ENCODE measurements around the gene CCDC154. TPM values are rescaled to one million over a fixed set of nuclear protein-coding genes. Genes with fewer than 3 reads are reported as not detected.

CCDC154 gene
- total RNA-seq, 1 donor from 2014 or later, result 1.2 TPM

DNA sequence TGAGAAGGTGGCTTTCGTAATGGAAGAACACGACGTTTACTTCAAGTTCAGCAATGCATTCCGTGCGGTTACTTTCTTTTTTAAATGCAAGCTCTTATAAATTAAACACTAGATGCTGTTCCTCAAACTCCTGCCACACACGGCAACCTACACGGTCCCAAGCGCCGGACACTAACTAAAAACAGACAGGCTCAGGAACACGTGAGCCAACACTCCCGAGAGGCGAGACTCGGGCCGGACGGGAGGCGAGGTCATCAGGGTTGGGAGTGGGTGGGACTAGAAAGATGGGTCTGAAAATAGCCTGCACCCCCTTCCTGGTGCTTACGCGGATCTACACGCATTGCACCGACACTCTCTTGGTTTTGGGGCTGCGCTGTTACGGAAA, 24.1 kb upstream of the CCDC154 start:
- no peak overlapping the region for H3K4me3 Mint-ChIP-seq (ENCODE audit: low read depth)
- no peaks in the 10 kb centered on the region for H3K9me3 Mint-ChIP-seq
- H3K27me3 Mint-ChIP-seq (ENCODE audit: low read depth), result no peaks in the 10 kb centered on the region
- intact Hi-C loops (cut with micrococcal nuclease), result no loop called here
- H3K36me3 Mint-ChIP-seq (ENCODE audit: low read depth), result peaks cover 3% of the 10 kb centered on the region
- no peak overlapping the region for H3K27ac Mint-ChIP-seq
- no peak for DNase-seq (ENCODE audit: low spot score)
- H3K4me1 Mint-ChIP-seq (ENCODE audit: low read depth), result peaks cover 3% of the 10 kb centered on the region

- Mint-ChIP-seq H3K36me3 (ENCODE audit: low read depth) (peaks cover 3% of the 10 kb centered on the region), H3K4me3 (ENCODE audit: low read depth) (no peak overlapping the region), H3K4me1 (ENCODE audit: low read depth) (no peaks in the 10 kb centered on the region), H3K27me3 (ENCODE audit: low read depth) (no peaks in the 10 kb centered on the region), H3K9me3 (no peaks in the 10 kb centered on the region), H3K27ac (no peak overlapping the region)
- no peak for DNase-seq (ENCODE audit: low spot score)
- intact Hi-C loops (cut with micrococcal nuclease), result no loop called here
Observed at GRCh38 chr16:1466968-1467521, 22.7 kb upstream of the CCDC154 start.

GRCh38 chr16:1466054-1466453, 21.7 kb upstream of the CCDC154 start:
- H3K9me3 Mint-ChIP-seq, result no peaks in the 10 kb centered on the region
- DNase-seq (ENCODE audit: low spot score), result no peak
- no peaks in the 10 kb centered on the region for H3K27me3 Mint-ChIP-seq (ENCODE audit: low read depth)
- no peak overlapping the region for H3K4me3 Mint-ChIP-seq (ENCODE audit: low read depth)
- intact Hi-C loops (cut with micrococcal nuclease), result no loop called here
- H3K27ac Mint-ChIP-seq, result no peak overlapping the region
- H3K4me1 Mint-ChIP-seq (ENCODE audit: low read depth), result no peaks in the 10 kb centered on the region
- peaks cover 3% of the 10 kb centered on the region for H3K36me3 Mint-ChIP-seq (ENCODE audit: low read depth)

DNA sequence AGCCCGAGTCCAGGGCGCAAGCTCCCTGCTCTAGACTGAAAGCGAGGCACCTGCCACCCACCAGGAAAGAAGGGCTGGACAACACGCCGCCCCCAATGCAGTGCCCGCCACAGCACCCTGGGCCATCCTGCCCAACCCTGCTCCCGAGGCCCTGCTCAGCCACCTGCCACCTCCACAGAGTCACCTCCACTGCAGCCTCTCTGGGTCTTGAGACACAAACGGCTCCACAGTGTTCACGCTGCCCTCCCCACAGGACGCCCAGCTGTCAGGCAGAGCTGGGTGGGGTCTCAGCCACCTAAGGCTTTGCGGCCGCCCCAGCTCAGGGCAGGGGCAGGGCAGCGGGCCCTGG, 21.2 kb upstream of the CCDC154 start:
- Mint-ChIP-seq H3K36me3 (ENCODE audit: low read depth) (peaks cover 3% of the 10 kb centered on the region), H3K9me3 (no peaks in the 10 kb centered on the region), H3K27ac (no peak overlapping the region), H3K27me3 (ENCODE audit: low read depth) (no peaks in the 10 kb centered on the region), H3K4me1 (ENCODE audit: low read depth) (no peaks in the 10 kb centered on the region), H3K4me3 (ENCODE audit: low read depth) (no peak overlapping the region)
- intact Hi-C loops (cut with micrococcal nuclease), result no loop called here
- no peak for DNase-seq (ENCODE audit: low spot score)

GRCh38 chr16:1464894-1465566, 20.7 kb upstream of the CCDC154 start:
- intact Hi-C loops (cut with micrococcal nuclease), result no loop called here
- DNase-seq (ENCODE audit: low spot score), result no peak
- H3K36me3 Mint-ChIP-seq (ENCODE audit: low read depth), result peaks cover 3% of the 10 kb centered on the region

GRCh38 chr16:1464196-1464893, 20.0 kb upstream of the CCDC154 start:
- intact Hi-C loops (cut with micrococcal nuclease), result no loop called here
- Mint-ChIP-seq H3K27ac (no peak overlapping the region), H3K4me3 (ENCODE audit: low read depth) (no peak overlapping the region)

More at GRCh38 chr16:1464894-1465566, 20.7 kb upstream of the CCDC154 start:
- Mint-ChIP-seq H3K27me3 (ENCODE audit: low read depth) (no peaks in the 10 kb centered on the region), H3K4me1 (ENCODE audit: low read depth) (no peaks in the 10 kb centered on the region), H3K9me3 (no peaks in the 10 kb centered on the region), H3K27ac (no peak overlapping the region), H3K4me3 (ENCODE audit: low read depth) (no peak overlapping the region)

DNA sequence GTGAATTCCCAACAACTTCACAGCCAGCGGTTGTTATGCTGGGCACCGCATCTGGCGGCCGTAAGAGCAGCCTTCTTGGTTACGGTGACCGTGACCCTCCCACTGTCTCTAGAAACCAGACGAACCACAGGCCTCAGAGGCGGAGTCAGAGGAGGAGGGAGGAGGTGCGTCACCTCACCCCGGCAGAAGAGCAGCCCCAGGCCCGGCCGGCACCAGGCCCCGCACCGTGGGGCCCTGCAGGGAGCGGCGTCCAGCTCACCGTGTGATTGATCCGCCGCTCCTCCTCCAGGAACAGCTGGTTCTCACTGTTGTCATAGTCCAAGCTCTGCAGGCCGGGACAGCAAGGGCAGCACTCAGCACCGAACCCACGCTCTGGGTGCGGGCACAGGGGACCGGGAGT, 16.8 kb upstream of the CCDC154 start:
- DNase-seq (ENCODE audit: low spot score), result no peak
- H3K9me3 Mint-ChIP-seq, result no peaks in the 10 kb centered on the region
- intact Hi-C loops (cut with micrococcal nuclease), result no loop called here
- no peak overlapping the region for H3K4me3 Mint-ChIP-seq (ENCODE audit: low read depth)
- no peak overlapping the region for H3K27ac Mint-ChIP-seq
- H3K4me1 Mint-ChIP-seq (ENCODE audit: low read depth), result peaks cover 3% of the 10 kb centered on the region
- peaks cover 3% of the 10 kb centered on the region for H3K36me3 Mint-ChIP-seq (ENCODE audit: low read depth)
- H3K27me3 Mint-ChIP-seq (ENCODE audit: low read depth), result no peaks in the 10 kb centered on the region

More at GRCh38 chr16:1464196-1464893, 20.0 kb upstream of the CCDC154 start:
- Mint-ChIP-seq H3K9me3 (no peaks in the 10 kb centered on the region), H3K27me3 (ENCODE audit: low read depth) (no peaks in the 10 kb centered on the region), H3K4me1 (ENCODE audit: low read depth) (no peaks in the 10 kb centered on the region), H3K36me3 (ENCODE audit: low read depth) (peaks cover 3% of the 10 kb centered on the region)
- no peak for DNase-seq (ENCODE audit: low spot score)

DNA sequence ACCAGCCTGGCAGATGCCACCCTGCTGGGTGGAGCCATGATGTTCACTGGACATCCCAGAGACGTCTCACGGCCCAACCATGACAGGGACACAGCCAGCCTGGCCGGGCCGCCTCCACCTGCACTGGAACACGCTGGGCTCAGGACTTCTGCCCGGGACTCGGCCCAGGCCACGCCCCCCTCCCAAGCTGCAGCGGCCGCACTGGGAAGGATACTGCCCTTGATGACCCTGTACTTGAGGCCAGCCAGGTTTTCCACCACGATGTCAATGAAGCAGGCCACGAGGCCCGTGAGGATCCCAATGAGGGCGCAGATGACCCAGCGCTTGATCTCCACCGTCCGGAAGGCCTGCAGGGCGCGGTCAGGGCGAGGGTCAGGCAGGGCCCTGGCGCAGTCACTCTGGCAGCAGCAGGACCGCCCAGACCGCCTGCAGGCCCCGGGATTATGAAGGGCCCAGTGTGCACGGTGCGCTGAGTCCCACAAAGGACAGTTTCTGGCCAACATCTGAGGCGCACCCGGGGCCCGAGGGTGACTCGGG, 16.3 kb upstream of the CCDC154 start:
- H3K9me3 Mint-ChIP-seq, result no peaks in the 10 kb centered on the region
- no peaks in the 10 kb centered on the region for H3K27me3 Mint-ChIP-seq (ENCODE audit: low read depth)
- intact Hi-C loops (cut with micrococcal nuclease), result no loop called here
- H3K4me1 Mint-ChIP-seq (ENCODE audit: low read depth), result peaks cover 3% of the 10 kb centered on the region
- no peak overlapping the region for H3K27ac Mint-ChIP-seq
- no peak overlapping the region for H3K4me3 Mint-ChIP-seq (ENCODE audit: low read depth)
- no peak for DNase-seq (ENCODE audit: low spot score)
- peaks cover 3% of the 10 kb centered on the region for H3K36me3 Mint-ChIP-seq (ENCODE audit: low read depth)

- H3K36me3 Mint-ChIP-seq (ENCODE audit: low read depth), result peaks cover 3% of the 10 kb centered on the region
- intact Hi-C loops (cut with micrococcal nuclease), result no loop called here
- DNase-seq (ENCODE audit: low spot score), result no peak
- no peak overlapping the region for H3K27ac Mint-ChIP-seq
- peaks cover 3% of the 10 kb centered on the region for H3K4me1 Mint-ChIP-seq (ENCODE audit: low read depth)
- no peak overlapping the region for H3K4me3 Mint-ChIP-seq (ENCODE audit: low read depth)
- H3K27me3 Mint-ChIP-seq (ENCODE audit: low read depth), result no peaks in the 10 kb centered on the region
- H3K9me3 Mint-ChIP-seq, result no peaks in the 10 kb centered on the region
Observed at GRCh38 chr16:1459967-1460366, 15.6 kb upstream of the CCDC154 start.

- Mint-ChIP-seq H3K9me3 (no peaks in the 10 kb centered on the region), H3K27me3 (ENCODE audit: low read depth) (no peaks in the 10 kb centered on the region), H3K36me3 (ENCODE audit: low read depth) (no peaks in the 10 kb centered on the region), H3K4me1 (ENCODE audit: low read depth) (peaks cover 3% of the 10 kb centered on the region), H3K4me3 (ENCODE audit: low read depth) (no peak overlapping the region), H3K27ac (no peak overlapping the region)
- intact Hi-C loops (cut with micrococcal nuclease), result no loop called here
- no peak for DNase-seq (ENCODE audit: low spot score)
Observed at GRCh38 chr16:1458977-1459341, 14.6 kb upstream of the CCDC154 start.

DNA sequence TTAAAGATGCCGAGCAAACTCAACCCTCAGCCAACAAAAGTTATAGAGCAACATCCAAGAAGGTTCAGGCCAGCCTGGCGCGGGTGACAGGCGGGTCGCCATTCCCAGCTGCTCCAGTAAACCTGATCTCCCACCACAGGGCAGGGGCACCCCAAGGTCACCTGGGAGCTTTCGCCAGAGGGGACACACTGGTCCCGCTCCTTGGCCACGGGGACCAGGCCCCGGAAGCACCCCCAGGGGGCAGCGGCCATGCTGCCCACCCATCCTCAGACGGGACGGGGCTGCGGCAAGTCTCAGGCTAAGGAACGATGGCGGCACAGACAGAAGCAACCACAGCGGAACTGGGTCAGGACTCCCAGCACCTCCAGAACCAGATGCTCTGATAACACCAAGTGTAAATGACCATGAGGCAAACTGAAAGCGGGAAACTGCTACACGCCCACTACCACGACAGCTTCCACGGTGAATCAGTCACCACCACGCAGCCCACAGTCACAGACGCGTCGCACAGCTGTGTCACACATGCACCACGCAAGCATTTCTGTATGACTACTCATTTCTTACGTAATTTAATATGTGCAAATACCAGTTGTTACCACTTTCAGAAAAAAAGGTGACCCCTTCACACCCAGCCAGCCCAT, 14.1 kb upstream of the CCDC154 start:
- intact Hi-C loops (cut with micrococcal nuclease), result no loop called here
- Mint-ChIP-seq H3K4me1 (ENCODE audit: low read depth) (peaks cover 3% of the 10 kb centered on the region), H3K9me3 (no peaks in the 10 kb centered on the region), H3K27ac (no peak overlapping the region), H3K36me3 (ENCODE audit: low read depth) (no peaks in the 10 kb centered on the region), H3K27me3 (ENCODE audit: low read depth) (no peaks in the 10 kb centered on the region), H3K4me3 (ENCODE audit: low read depth) (no peak overlapping the region)
- DNase-seq (ENCODE audit: low spot score), result no peak

DNA sequence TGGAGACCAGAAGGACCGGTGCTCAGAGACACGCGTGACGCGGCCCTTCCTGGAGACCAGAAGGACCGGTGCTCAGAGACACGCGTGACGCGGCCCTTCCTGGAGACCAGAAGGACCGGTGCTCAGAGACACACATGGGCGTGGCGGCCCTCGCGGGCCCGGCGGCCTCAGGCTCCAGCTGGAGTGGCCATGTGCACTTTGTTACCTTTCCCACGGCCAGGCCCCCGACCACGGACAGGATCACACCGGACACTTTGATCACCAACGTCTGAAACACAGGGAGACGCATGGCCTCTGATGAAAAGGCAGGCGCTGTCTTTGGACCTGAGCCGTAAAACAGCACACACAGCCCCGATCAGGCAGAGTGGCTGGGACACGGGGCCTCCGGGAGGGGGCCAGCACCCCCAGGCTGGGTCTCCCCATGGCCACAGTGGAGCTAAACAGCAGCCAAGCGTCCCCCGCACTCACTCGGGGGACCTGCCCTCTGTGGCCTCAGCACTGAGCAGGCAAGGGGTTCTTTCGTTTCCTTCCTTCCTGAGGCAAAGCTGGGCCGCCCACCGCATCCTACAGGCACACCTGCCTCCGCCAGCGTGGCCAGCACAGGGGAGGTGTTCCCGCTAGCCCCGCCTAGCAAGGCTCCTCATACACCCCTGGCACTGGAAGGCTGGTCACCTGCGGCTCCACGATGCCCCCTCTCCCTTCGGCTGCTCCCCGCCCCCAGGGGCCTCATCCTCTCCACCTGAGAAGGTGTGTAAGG, 13.3 kb upstream of the CCDC154 start:
- Mint-ChIP-seq H3K27ac (no peak overlapping the region), H3K36me3 (ENCODE audit: low read depth) (no peaks in the 10 kb centered on the region), H3K4me3 (ENCODE audit: low read depth) (no peak overlapping the region), H3K9me3 (no peaks in the 10 kb centered on the region), H3K27me3 (ENCODE audit: low read depth) (no peaks in the 10 kb centered on the region), H3K4me1 (ENCODE audit: low read depth) (peaks cover 3% of the 10 kb centered on the region)
- DNase-seq (ENCODE audit: low spot score), result no peak
- intact Hi-C loops (cut with micrococcal nuclease), result no loop called here
